Astrocyte of the cerebellum (primary cell): Measurements from ENCODE around the gene TP53RK.

Experiments
- DNase-seq: peaks from one replicate; pipeline ENCODE4 v3.0.0-alpha.2; 2011; ENCODE audit warnings: low read depth
- H3K4me3 ChIP-seq: 2 replicates; pipeline ENCODE4 v1.5.1; 2011; ENCODE audit warnings: mild to moderate bottlenecking, low read depth, low read length, moderate library complexity
- CTCF ChIP-seq: IDR thresholded peaks from 2 replicates; pipeline ENCODE4 v1.5.1; 2012; ENCODE audit warnings: low read length, low read depth, moderate library complexity, mild to moderate bottlenecking; ENCODE audit errors: missing control alignments
- in situ Hi-C: cut with HindIII; loops from 2 replicates; pipeline ENCODE4 v1.10.0; 2017; ENCODE audit warnings: low sequenced_read_pairs

The TP53RK gene

GRCh38 chr20:46708172-46708860 is 19.1 kb upstream of the TP53RK start:
- DNase-seq = no peak
- in situ Hi-C loops = no loop called here
- no peak overlapping the region for H3K4me3 ChIP-seq
- TF ChIP-seq CTCF = peak; percentile 20

DNA sequence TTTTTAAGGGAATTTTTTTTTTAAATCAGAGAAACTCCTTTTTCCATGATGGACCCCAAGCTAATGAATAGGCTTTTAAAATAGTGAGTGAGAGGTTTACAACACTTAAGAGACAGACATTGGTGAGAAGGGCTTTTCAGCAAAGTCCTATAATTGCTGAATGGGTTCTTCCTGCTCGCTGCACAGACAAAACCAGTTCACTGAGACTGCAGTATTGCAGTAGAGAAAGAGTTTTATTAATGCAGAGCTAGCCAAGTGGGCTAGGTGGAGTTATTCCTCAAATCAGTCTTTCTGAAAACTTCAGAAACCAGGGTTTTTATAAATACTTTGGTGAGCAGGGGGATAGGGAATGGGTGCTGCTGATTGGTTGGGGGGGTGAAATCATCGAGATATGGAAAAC is 17.0 kb upstream of the TP53RK start:
- in situ Hi-C loops = no loop called here
- no peak for DNase-seq
- TF ChIP-seq CTCF = no peak
- no peak overlapping the region for H3K4me3 ChIP-seq

GRCh38 chr20:46705378-46705729 is 16.1 kb upstream of the TP53RK start:
- H3K4me3 ChIP-seq = no peak overlapping the region
- in situ Hi-C loops = no loop called here
- TF ChIP-seq CTCF = no peak
- no peak for DNase-seq

- no peak for DNase-seq
- no peak overlapping the region for H3K4me3 ChIP-seq
- in situ Hi-C loops = no loop called here
- TF ChIP-seq CTCF = no peak
Measured at GRCh38 chr20:46704714-46705377, 15.6 kb upstream of the TP53RK start.

GRCh38 chr20:46703435-46703834 is 14.2 kb upstream of the TP53RK start:
- H3K4me3 ChIP-seq = no peak overlapping the region
- no peak for TF ChIP-seq CTCF
- in situ Hi-C loops = no loop called here
- no peak for DNase-seq

DNA sequence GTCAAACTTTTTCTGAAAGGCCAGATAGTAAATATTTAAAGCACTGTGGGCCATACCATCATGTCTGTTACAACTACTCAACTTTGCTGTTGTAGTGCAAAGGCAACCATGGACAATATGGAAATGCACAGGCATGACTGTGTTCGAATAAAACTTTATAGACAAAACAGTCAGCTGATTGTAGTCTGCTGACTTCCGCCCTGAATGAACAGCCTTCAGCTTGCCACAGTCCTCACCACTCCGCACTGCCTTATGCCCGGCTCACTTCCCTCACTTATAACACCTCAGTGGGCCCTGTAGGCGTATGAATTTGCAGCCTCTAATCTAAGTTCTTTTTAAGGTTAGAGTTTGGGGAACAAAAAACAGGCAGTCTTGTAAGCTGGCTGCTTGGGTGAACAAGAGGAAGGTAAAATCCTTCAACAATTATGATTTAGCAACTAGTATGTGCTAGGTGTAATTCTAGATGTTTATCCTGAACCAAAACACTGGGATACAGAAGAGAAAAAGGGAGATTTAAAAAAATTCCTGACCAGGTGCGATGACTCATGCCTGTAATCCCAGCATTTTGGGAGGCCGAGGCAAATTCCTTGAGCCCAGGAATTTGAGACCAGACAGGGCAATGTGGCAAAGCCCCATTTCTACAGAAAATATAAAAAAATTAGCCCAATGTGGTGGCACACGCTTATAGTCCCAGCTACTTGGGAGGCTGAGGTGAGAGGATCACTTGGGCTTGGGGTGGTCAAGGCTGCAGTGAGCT is 13.4 kb upstream of the TP53RK start:
- no peak for TF ChIP-seq CTCF
- no peak overlapping the region for H3K4me3 ChIP-seq
- no peak for DNase-seq
- in situ Hi-C loops = no loop called here
